T-helper 2 cell treated with Interferon-gamma antibody and Interleukin-4, amounts not matched to agents 5 μg/mL and 100 μg/mL, for 36 hours (primary cell): Measurements from ENCODE around the gene NYNRIN.

ENCODE experiments used
- DNase-seq: peaks from one replicate; pipeline ENCODE4 v3.0.0; 2021; ENCODE audit warnings: low spot score
- H3K27ac Mint-ChIP-seq: one replicate; pipeline ENCODE4 v1.8.0; 2021; ENCODE audit warnings: mild to moderate bottlenecking, mixed read lengths
- H3K27me3 Mint-ChIP-seq: one replicate; pipeline ENCODE4 v1.8.0; 2021; ENCODE audit warnings: low read depth, mixed read lengths
- H3K36me3 Mint-ChIP-seq: one replicate; pipeline ENCODE4 v1.8.0; 2021; ENCODE audit warnings: low read depth, mixed read lengths
- H3K4me1 Mint-ChIP-seq: one replicate; pipeline ENCODE4 v1.8.0; 2021; ENCODE audit warnings: low read depth, mixed read lengths
- H3K4me3 Mint-ChIP-seq: one replicate; pipeline ENCODE4 v1.8.0; 2022; ENCODE audit warnings: mild to moderate bottlenecking, moderate library complexity, mixed read lengths
- H3K9me3 Mint-ChIP-seq: one replicate; pipeline ENCODE4 v1.8.0; 2021; ENCODE audit warnings: mixed read lengths

NYNRIN gene

GRCh38 chr14:24422694-24423601 lies 24.1 kb downstream of the NYNRIN start:
- Mint-ChIP-seq H3K27me3 (peaks cover 13% of the 10 kb centered on the region), H3K36me3 (no peaks in the 10 kb centered on the region), H3K4me1 (peaks cover 21% of the 10 kb centered on the region), H3K27ac (no peak overlapping the region), H3K4me3 (no peak overlapping the region), H3K9me3 (no peaks in the 10 kb centered on the region)
- DNase-seq: no peak

DNA sequence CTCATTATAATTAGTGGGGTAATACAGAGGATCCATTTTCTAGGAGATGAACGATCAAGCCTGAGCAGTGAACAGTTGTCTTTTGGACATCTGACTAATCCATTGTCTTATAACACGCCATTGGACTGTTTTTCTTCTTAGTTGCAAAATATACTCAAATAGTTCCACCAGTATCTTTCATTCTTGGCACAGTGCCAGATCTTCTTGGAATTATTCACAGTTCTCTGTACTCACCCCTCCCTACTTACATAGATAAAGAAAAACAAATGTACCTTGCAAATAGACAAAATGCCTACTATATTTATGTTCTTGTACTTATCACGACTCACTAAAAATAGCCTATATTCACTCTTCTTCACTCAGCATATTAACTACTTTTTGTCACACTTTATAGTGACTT lies 26.9 kb downstream of the NYNRIN start:
- Mint-ChIP-seq H3K9me3 (no peaks in the 10 kb centered on the region), H3K36me3 (no peaks in the 10 kb centered on the region), H3K4me1 (peaks cover 29% of the 10 kb centered on the region), H3K27ac (no peak overlapping the region), H3K27me3 (no peaks in the 10 kb centered on the region), H3K4me3 (no peak overlapping the region)
- DNase-seq: no peak

- no peaks in the 10 kb centered on the region for H3K27me3 Mint-ChIP-seq
- no peak overlapping the region for H3K4me3 Mint-ChIP-seq
- DNase-seq: no peak
- no peaks in the 10 kb centered on the region for H3K9me3 Mint-ChIP-seq
- peaks cover 33% of the 10 kb centered on the region for H3K4me1 Mint-ChIP-seq
- peaks cover 4% of the 10 kb centered on the region for H3K36me3 Mint-ChIP-seq
- H3K27ac Mint-ChIP-seq: peak overlapping the region; percentile 67
Observed at GRCh38 chr14:24426150-24426911, 27.5 kb downstream of the NYNRIN start.

- peaks cover 39% of the 10 kb centered on the region for H3K4me1 Mint-ChIP-seq
- peaks cover 11% of the 10 kb centered on the region for H3K36me3 Mint-ChIP-seq
- no peaks in the 10 kb centered on the region for H3K27me3 Mint-ChIP-seq
- DNase-seq: no peak
- H3K9me3 Mint-ChIP-seq: no peaks in the 10 kb centered on the region
- no peak overlapping the region for H3K4me3 Mint-ChIP-seq
- no peak overlapping the region for H3K27ac Mint-ChIP-seq
Observed at GRCh38 chr14:24426912-24427536, 28.2 kb downstream of the NYNRIN start.

DNA sequence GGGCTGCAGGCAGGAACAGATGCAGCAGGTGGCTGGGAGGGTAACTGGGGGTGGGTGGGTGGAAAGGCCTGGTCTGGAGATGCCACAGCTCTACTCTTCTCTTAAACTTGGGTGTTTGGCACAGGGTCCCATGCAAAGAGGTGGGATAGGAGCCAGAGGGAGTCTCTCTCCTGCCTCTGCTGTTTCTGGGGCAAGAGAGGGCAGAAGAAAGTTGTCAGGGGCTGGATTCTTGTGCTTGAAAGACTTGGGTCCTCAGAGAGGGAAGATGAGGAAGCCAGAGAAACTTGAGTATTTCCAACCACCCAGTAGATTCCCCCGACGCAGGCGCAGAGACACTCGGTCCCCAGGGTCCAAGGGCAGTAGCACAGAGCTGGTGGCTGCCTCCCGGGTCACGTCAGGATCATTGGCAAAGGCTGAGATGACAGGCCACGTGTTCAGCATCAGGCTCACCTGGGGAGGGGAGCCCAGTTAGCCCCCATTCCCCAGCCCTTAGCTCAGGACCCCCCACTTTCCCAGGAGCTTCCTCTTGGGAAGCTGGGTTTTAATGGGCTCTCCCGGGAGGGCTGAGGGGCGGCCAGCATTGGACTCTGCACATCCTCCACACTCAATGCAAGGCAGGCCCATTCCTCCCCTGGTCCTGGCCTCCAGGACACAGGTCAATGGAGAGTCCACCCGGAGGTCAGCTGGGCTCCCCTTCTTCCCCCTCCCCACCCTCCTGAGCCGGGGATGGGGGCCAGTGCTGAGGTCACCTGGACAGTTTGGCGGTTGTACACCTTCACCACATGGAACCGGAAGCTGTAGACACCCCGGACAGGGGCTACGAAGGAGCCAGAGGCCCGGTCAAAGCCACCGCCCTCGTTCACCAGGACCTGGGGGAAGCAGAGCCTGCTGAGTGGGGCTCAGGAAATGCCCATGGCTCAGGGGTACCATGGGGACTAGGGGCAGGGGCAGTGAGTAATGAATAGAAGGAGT lies 29.0 kb downstream of the NYNRIN start:
- DNase-seq: no peak
- Mint-ChIP-seq H3K27me3 (no peaks in the 10 kb centered on the region), H3K4me3 (peak overlapping the region; percentile 34), H3K4me1 (peaks cover 40% of the 10 kb centered on the region), H3K27ac (peak overlapping the region; percentile 82), H3K9me3 (no peaks in the 10 kb centered on the region), H3K36me3 (peaks cover 14% of the 10 kb centered on the region)

DNA sequence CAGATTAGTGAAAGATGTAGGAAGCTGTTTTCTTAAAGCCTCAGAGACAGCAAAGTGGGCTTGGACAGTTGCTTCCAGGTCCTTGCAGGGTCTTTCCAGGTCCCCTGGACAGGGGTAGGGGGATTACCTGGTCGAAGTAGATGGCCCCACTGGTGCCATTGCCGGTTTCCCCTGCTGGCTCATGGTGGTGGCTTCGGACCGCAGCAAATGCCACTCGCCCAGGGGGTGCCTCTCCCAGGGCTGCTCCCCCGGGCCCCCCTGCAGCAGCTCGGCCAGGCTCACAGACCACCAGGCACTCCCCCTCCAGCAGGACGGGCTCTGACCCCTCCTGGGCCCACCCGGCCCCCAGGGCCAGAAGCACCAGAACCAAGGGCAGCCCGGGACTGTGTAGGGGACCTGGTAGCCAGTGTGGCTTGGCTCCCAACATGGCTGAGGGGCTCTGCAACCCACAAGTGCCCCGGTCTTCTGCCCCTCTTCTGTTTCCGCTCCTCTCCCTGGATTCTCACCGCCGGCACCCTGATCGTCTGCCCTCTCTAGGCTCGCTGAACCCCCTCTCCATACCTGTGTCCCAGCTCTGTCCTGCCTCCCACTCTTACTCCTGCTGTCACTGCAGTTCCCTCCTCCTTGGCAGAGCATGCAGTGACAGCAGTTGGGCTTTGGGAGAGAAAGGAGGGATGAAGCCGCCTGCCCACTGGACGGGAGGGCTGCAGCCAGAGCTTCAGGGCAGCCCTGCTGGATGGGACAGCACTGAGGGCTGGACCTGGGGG lies 30.0 kb downstream of the NYNRIN start:
- H3K9me3 Mint-ChIP-seq: no peaks in the 10 kb centered on the region
- peaks cover 42% of the 10 kb centered on the region for H3K4me1 Mint-ChIP-seq
- no peaks in the 10 kb centered on the region for H3K27me3 Mint-ChIP-seq
- H3K36me3 Mint-ChIP-seq: peaks cover 24% of the 10 kb centered on the region
- peak overlapping the region; percentile 98 for H3K27ac Mint-ChIP-seq
- DNase-seq: no peak
- H3K4me3 Mint-ChIP-seq: peak overlapping the region; percentile 92

GRCh38 chr14:24429395-24430142 lies 30.8 kb downstream of the NYNRIN start, which contains the start of the genes CBLN3 and KHNYN:
Gene CBLN3, minus strand, starts transcription at chr14:24429668. Its CDS starts 614 bp downstream, at chr14:24429054.
Gene KHNYN, plus strand, starts transcription at chr14:24429954. Its CDS starts 777 bp downstream, at chr14:24430731.
- peaks cover 42% of the 10 kb centered on the region for H3K4me1 Mint-ChIP-seq
- peaks cover 29% of the 10 kb centered on the region for H3K36me3 Mint-ChIP-seq
- peak within 1 kb of the TSS; percentile 92 for H3K4me3 Mint-ChIP-seq
- no peaks in the 10 kb centered on the region for H3K27me3 Mint-ChIP-seq
- peak within 1 kb of the TSS; percentile 98 for H3K27ac Mint-ChIP-seq
- DNase-seq: peak; percentile 89
- no peaks in the 10 kb centered on the region for H3K9me3 Mint-ChIP-seq

DNA sequence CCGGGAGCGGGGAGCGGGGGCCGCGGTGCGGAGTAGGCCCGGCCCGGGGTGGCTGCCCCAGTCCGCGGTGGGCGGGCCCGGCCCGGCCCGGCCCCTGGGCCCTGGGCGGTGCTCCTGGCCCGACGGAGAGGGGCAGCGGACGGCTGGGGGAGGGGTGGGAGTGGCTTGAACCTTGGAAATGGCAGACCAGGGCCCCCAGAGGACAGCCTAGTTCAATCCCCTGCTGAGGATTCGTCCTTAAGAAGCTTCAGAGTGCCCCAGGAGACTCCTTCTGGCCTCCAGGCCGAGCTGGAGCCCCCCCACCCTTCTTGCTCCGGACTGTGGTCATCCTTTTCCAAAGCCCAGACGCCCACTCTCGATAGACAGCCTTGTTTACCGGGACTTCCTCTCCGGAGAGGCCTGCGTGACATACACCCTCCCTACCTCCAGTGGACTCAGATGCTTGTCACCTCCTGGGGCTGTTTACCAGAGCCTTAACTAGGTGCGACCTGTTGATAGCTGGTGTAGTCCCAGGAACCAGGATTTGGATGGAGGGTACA lies 31.4 kb downstream of the NYNRIN start:
- H3K9me3 Mint-ChIP-seq: no peaks in the 10 kb centered on the region
- H3K27me3 Mint-ChIP-seq: no peaks in the 10 kb centered on the region
- peak overlapping the region; percentile 87 for H3K4me3 Mint-ChIP-seq
- peaks cover 43% of the 10 kb centered on the region for H3K4me1 Mint-ChIP-seq
- no peak for DNase-seq
- H3K27ac Mint-ChIP-seq: peak overlapping the region; percentile 94
- peaks cover 34% of the 10 kb centered on the region for H3K36me3 Mint-ChIP-seq

DNA sequence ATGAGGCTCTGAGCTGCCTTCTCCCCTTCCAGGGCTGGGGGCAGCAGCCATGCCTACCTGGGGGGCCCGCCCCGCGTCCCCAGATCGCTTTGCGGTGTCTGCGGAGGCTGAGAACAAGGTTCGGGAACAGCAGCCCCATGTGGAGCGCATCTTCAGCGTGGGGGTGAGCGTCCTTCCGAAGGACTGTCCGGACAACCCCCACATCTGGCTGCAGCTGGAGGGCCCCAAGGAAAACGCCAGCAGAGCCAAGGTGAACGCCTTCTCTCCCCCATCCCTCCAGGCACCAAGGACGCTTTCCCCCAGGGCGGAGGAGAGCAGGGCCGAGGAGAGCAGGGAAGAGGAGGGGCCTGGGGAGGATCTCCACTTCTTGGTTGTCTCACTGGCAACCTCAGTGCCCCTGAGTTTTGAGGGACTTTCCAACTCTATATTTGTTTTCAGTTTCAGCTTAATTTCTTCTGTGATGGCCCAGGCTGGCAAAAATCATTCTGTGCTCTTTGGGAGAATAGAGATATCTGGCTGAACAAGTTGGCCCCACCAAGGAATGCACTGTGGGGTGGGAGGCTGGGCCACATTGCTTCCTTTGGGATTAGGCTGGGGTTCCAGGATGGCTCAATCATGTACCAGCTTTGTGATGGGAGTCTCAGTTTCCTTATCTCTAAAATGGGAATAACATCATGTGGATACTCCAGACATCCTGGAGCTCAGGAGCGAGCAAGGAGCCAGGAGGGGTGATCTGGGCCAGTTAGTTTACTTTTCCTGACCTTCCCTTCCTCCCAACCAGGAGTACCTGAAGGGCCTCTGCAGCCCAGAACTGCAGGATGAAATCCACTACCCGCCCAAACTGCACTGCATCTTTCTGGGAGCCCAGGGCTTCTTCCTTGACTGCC lies 32.1 kb downstream of the NYNRIN start:
- Mint-ChIP-seq H3K36me3 (peaks cover 39% of the 10 kb centered on the region), H3K9me3 (no peaks in the 10 kb centered on the region), H3K4me1 (peaks cover 38% of the 10 kb centered on the region), H3K27ac (peak overlapping the region; percentile 94), H3K4me3 (peak overlapping the region; percentile 87), H3K27me3 (no peaks in the 10 kb centered on the region)
- DNase-seq: peak; percentile 67

GRCh38 chr14:24431569-24432258 lies 32.9 kb downstream of the NYNRIN start:
- Mint-ChIP-seq H3K27me3 (no peaks in the 10 kb centered on the region), H3K4me1 (peaks cover 36% of the 10 kb centered on the region), H3K9me3 (no peaks in the 10 kb centered on the region), H3K36me3 (peaks cover 43% of the 10 kb centered on the region), H3K4me3 (peak overlapping the region; percentile 87), H3K27ac (peak overlapping the region; percentile 94)
- DNase-seq: peak; percentile 87
